Right hindlimb (tissue), 1 donor: ENCODE data around the gene SEMA3G.

Experiments
- DNase-seq: peaks from one replicate; pipeline ENCODE4 v3.0.0-alpha.2; 2018

SEMA3G gene

GRCh38 chr3:52479037-52479876 lies 34.4 kb upstream of the SEMA3G start:
- no peak for DNase-seq

- DNase-seq = no peak
These were observed 32.8 kb upstream of the SEMA3G start for GRCh38 chr3:52477796-52478095.

- DNase-seq = peak; percentile 16
These were observed 32.3 kb upstream of the SEMA3G start for GRCh38 chr3:52477076-52477795.

GRCh38 chr3:52473026-52473425 lies 28.1 kb upstream of the SEMA3G start:
- DNase-seq = peak; percentile 15

- DNase-seq = peak; percentile 14
These were observed 27.5 kb upstream of the SEMA3G start for GRCh38 chr3:52472239-52473000.

GRCh38 chr3:52471371-52472238 lies 26.7 kb upstream of the SEMA3G start:
- DNase-seq = peak; percentile 57

- DNase-seq = no peak
These were observed 26.0 kb upstream of the SEMA3G start for GRCh38 chr3:52470920-52471319.

GRCh38 chr3:52469001-52469400 lies 24.1 kb upstream of the SEMA3G start:
- DNase-seq = no peak

GRCh38 chr3:52468336-52468735 lies 23.4 kb upstream of the SEMA3G start:
- DNase-seq = peak; percentile 11

- DNase-seq = no peak
These were observed 18.5 kb upstream of the SEMA3G start for GRCh38 chr3:52463416-52463815.

GRCh38 chr3:52461874-52462273 lies 17.0 kb upstream of the SEMA3G start:
- DNase-seq = no peak

- DNase-seq = no peak
These were observed 14.1 kb upstream of the SEMA3G start for GRCh38 chr3:52458770-52459545.

- no peak for DNase-seq
These were observed 13.3 kb upstream of the SEMA3G start for GRCh38 chr3:52458031-52458760.

GRCh38 chr3:52456800-52457183 lies 11.9 kb upstream of the SEMA3G start:
- no peak for DNase-seq

- DNase-seq = peak; percentile 86
These were observed 11.4 kb upstream of the SEMA3G start for GRCh38 chr3:52456169-52456799.

- peak; percentile 92 for DNase-seq
These were observed 10.6 kb upstream of the SEMA3G start, which contains the start of gene NISCH for GRCh38 chr3:52455283-52456168. Gene NISCH, plus strand, starts transcription at chr3:52455604. Its CDS starts 38 bp downstream, at chr3:52455642.

GRCh38 chr3:52454938-52455282 lies 10.0 kb upstream of the SEMA3G start:
- no peak for DNase-seq

GRCh38 chr3:52454250-52454937 lies 9.5 kb upstream of the SEMA3G start:
- no peak for DNase-seq
